HFFc6 (cell line): ENCODE measurements around the gene ACADSB. TPM values are rescaled to one million over a fixed set of nuclear protein-coding genes. Genes with fewer than 3 reads are reported as not detected.

ENCODE experiments used
- DNase-seq: peaks from one replicate; pipeline ENCODE4 v3.0.0-alpha.2; 2018
- H3K27ac Mint-ChIP-seq: 2 replicates; pipeline ENCODE4 v1.8.0; 2020; ENCODE audit warnings: mild to moderate bottlenecking, mixed read lengths
- H3K27me3 Mint-ChIP-seq: 2 replicates; pipeline ENCODE4 v1.8.0; 2021; ENCODE audit warnings: mild to moderate bottlenecking, moderate library complexity, mixed read lengths; ENCODE audit not compliant: insufficient read depth
- H3K36me3 Mint-ChIP-seq: 2 replicates; pipeline ENCODE4 v1.8.0; 2021; ENCODE audit warnings: low read depth, mixed read lengths
- H3K4me1 Mint-ChIP-seq: 2 replicates; pipeline ENCODE4 v1.8.0; 2020; ENCODE audit warnings: low read depth, mixed read lengths
- H3K4me3 Mint-ChIP-seq: 2 replicates; pipeline ENCODE4 v1.8.0; 2020; ENCODE audit warnings: mild to moderate bottlenecking, moderate library complexity, mixed read lengths
- H3K9me3 Mint-ChIP-seq: 2 replicates; pipeline ENCODE4 v1.8.0; 2020; ENCODE audit warnings: mild to moderate bottlenecking, mixed read lengths
- total RNA-seq, 6 experiments: library from RNA; stranded (reverse); fragmentation: NEBNext Ultra II Directional; extraction: Animal tissue kit (Norgen Biotek cat#: 25700); gene quantifications; 2 replicates in 1 of 6; 3 replicates in 5 of 6; pipeline ENCODE4 v1.2.3, GENCODE V29; 2021
- TF ChIP-seq, protein P1 (sequence below): fragments of 200-600 bp; sonication (generic); IDR thresholded peaks from 2 replicates; pipeline ENCODE4 v1.5.0; 2021; ENCODE audit warnings: antibody characterized with exemption, mild to moderate bottlenecking

ACADSB gene
- total RNA-seq, 6 experiments from 2014 or later = 17.7 to 25.2 (median 23.2) TPM

DNA sequence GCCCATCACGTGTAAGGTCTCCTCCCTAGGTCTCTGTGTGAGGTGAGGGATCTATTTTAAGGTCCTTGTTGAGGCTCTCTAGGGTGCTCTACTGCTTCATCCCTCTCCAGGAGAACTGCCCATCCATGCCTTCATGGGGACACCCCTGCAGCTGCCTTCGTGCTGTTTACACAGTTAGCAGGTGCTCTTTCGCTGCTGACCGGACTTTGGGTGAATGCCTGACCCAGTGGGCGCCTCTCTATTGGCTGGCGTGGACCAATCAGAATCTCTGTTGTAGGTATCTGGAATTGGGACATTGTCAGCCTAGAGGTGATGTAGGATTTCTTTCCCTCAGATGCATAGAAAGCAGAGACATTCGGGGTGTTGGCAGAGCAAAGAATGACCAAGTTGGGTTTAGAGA is 88.2 kb downstream of the ACADSB start:
- Mint-ChIP-seq H3K4me3 (no peak overlapping the region), H3K27me3 (peaks cover 5% of the 10 kb centered on the region), H3K9me3 (peaks cover 3% of the 10 kb centered on the region; the same call in 1 of the 2 replicates), H3K27ac (no peak overlapping the region), H3K4me1 (no peaks in the 10 kb centered on the region), H3K36me3 (no peaks in the 10 kb centered on the region)
- DNase-seq = no peak
- TF ChIP-seq, protein P1, sequence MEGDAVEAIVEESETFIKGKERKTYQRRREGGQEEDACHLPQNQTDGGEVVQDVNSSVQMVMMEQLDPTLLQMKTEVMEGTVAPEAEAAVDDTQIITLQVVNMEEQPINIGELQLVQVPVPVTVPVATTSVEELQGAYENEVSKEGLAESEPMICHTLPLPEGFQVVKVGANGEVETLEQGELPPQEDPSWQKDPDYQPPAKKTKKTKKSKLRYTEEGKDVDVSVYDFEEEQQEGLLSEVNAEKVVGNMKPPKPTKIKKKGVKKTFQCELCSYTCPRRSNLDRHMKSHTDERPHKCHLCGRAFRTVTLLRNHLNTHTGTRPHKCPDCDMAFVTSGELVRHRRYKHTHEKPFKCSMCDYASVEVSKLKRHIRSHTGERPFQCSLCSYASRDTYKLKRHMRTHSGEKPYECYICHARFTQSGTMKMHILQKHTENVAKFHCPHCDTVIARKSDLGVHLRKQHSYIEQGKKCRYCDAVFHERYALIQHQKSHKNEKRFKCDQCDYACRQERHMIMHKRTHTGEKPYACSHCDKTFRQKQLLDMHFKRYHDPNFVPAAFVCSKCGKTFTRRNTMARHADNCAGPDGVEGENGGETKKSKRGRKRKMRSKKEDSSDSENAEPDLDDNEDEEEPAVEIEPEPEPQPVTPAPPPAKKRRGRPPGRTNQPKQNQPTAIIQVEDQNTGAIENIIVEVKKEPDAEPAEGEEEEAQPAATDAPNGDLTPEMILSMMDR = no peak

DNA sequence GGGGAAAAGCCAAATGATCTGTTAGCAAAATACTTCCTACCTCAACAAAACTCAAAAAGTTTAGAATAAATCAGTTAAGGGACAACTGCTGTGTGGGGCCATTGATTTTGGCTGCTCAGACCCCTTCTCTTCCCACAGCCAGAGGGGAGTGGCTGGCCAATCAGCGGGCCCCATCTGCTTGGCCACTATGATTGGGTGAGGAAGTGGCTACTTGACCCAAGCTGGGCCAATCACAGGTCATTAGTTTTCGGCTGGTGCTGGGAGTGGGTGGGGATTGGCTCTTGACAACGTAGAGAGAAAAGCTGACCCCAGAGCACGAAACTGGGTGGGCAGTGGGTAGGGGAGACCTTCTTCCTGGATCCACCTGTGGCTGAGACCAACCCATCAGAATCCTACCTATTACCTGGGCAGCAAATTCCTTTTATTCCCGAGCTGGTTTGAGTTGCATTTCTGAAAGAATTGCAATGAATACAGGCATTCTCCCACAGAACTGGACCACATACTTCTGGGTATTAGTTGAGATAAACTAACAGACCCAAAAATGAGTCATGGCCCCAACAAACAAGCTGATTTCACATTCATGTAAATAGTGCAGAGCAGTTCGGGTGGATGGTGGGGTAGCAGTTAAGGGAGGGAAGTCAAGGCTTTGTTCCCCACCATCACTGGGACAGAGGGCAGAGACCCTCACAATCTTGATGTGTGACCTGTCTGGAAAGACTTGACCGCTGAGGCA is 91.4 kb downstream of the ACADSB start:
- Mint-ChIP-seq H3K36me3 (no peaks in the 10 kb centered on the region), H3K9me3 (peaks cover 3% of the 10 kb centered on the region; the same call in 1 of the 2 replicates), H3K4me1 (no peaks in the 10 kb centered on the region), H3K4me3 (no peak overlapping the region), H3K27me3 (peaks cover 5% of the 10 kb centered on the region; the same call in 1 of the 2 replicates), H3K27ac (no peak overlapping the region)
- no peak for DNase-seq
- TF ChIP-seq, protein P1 = no peak

DNA sequence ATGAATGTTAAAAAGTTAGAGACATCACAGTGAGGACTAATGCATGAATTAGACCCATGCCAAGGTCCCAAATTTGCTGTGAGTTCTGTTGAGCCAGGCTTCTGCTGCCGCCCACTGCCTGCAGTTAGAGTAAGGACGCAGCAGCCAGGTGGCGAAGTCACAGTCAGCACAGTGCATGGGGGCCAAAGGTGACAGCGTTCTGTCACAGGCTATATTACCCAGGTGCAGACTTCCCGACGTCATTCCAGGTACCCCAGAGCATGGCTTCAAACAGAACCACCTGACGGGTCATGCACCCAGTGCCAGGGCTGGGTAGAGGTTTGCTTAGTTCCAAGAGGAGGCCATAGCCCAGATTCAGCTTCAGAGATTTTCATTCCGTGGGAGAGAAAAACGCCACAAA is 93.1 kb downstream of the ACADSB start:
- DNase-seq = no peak
- Mint-ChIP-seq H3K27me3 (peaks cover 8% of the 10 kb centered on the region), H3K4me3 (no peak overlapping the region), H3K9me3 (peaks cover 3% of the 10 kb centered on the region; the same call in 1 of the 2 replicates), H3K36me3 (no peaks in the 10 kb centered on the region), H3K4me1 (no peaks in the 10 kb centered on the region), H3K27ac (no peak overlapping the region)
- TF ChIP-seq, protein P1 = no peak

DNA sequence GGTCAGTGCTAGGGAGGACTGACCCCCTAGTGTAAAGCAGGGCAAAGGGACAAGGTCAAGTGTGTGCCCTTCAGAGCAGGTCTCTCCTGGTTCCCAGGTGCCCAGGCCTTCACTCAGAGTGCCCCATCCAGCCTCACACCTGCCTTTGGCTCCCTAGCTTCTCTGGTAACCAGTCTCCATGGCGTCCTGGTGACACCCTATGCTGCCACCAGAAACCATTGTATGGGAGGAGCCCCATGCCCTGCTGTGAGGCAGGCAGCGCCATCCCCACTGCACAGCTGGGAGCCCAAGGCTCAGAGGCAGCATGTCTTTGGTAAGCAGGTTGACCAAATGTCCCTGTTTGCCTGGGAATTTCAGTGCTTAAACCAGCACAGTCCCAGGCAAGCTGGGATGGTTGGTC is 93.9 kb downstream of the ACADSB start:
- H3K4me3 Mint-ChIP-seq = no peak overlapping the region
- H3K27ac Mint-ChIP-seq = no peak overlapping the region
- peaks cover 7% of the 10 kb centered on the region for H3K27me3 Mint-ChIP-seq
- peaks cover 3% of the 10 kb centered on the region; the same call in 1 of the 2 replicates for H3K9me3 Mint-ChIP-seq
- TF ChIP-seq, protein P1 = no peak
- no peak for DNase-seq
- H3K4me1 Mint-ChIP-seq = no peaks in the 10 kb centered on the region
- H3K36me3 Mint-ChIP-seq = no peaks in the 10 kb centered on the region

DNA sequence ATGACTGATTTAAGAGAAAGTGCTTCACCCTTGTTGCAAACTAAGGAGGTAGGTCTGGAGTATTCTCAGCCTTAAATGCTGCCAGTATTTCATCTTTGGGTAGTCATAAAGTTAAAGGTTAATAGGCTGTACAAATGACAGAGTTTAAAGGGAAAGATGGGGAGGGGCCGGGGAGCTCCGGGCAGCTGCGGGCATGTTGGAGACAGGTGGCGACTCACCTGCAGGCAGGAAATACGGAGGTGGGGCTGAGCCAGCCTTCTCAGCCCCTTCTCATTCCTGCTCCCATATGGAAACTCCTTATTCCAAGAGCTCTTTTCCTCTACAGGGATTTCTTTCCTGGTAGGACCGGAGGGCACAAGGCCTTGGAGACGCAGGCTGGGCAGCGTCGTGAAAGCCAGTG is 95.1 kb downstream of the ACADSB start:
- Mint-ChIP-seq H3K27me3 (peaks cover 7% of the 10 kb centered on the region), H3K4me3 (no peak overlapping the region), H3K9me3 (peaks cover 3% of the 10 kb centered on the region; the same call in 1 of the 2 replicates), H3K27ac (no peak overlapping the region), H3K36me3 (no peaks in the 10 kb centered on the region), H3K4me1 (no peaks in the 10 kb centered on the region)
- no peak for DNase-seq
- TF ChIP-seq, protein P1 = no peak

Other genes starting within 250 kb of the ACADSB start
- gene CUZD1, start 163.1 kb upstream of the ACADSB start, total RNA-seq = under 1 TPM; 0.34 to 0.60 (median 0.47) TPM
- gene FAM24B, start 129.4 kb upstream of the ACADSB start, total RNA-seq = 1 to 10 TPM; 5.0 to 7.2 (median 6.3) TPM
- gene FAM24A, start 98.4 kb upstream of the ACADSB start, total RNA-seq = not detected
- 10 to 100 TPM in 5 of 6 experiments, 1 to 10 TPM in 1; 9.7 to 15.3 (median 12.8) TPM for gene C10orf88, start 54.8 kb upstream of the ACADSB start, total RNA-seq
- 1 to 10 TPM; 2.6 to 5.1 (median 4.2) TPM for gene PSTK, start 28.6 kb upstream of the ACADSB start, total RNA-seq
- 10 to 100 TPM in 3 of 6 experiments, 1 to 10 TPM in 3; 9.3 to 11.2 (median 9.9) TPM for gene IKZF5, start 211 bp upstream of the ACADSB start, total RNA-seq
- not detected for gene HMX3, start 127.0 kb downstream of the ACADSB start, total RNA-seq
- gene HMX2, start 139.1 kb downstream of the ACADSB start, total RNA-seq = not detected
- 100 to 1,000 TPM; 154 to 214 (median 202) TPM for gene BUB3, start 145.4 kb downstream of the ACADSB start, total RNA-seq